Testis (tissue), 2 donors: ENCODE measurements around the gene MLH1.

ENCODE experiments used
- CTCF ChIP-seq, 3 experiments: fragments of 450-650 bp in 2 of 3; fragments of 200-600 bp in 1 of 3; sonication (generic) in 1 of 3; IDR thresholded peaks; one replicate each; pipeline ENCODE4 v1.5.1; 2016 to 2019; ENCODE audit warnings: antibody characterized with exemption in 3 of 3, mild to moderate bottlenecking in 2 of 3, moderate library complexity in 1 of 3
- POLR2A ChIP-seq: fragments of 450-650 bp; IDR thresholded peaks from one replicate; pipeline ENCODE4 v1.6.1; 2017; ENCODE audit warnings: antibody characterized with exemption, mild to moderate bottlenecking, moderate library complexity

DNA sequence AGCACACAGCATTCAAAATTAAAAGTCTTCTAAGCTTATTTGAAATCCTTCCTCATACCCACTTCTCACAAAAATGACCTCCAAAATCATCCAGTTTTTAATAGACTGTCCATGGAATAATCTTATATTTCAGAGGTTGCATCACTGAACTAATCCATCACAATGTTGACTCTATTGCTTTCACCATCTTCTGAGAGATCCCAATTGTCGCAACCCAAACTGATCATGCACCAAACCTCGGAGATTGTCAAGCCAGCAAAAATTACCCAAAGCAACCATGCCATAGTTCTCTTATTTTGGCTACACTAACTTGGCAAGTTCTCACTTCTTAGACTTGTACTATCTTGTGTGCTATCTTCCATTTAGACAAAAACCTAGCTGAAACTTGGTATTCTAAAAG, 105.6 kb downstream of the MLH1 start:
- TF ChIP-seq CTCF (IDR thresholded peaks at IDR 0.05) (no peak), POLR2A (no peak)
